ENCODE results near the gene CNST.

- TF ChIP-seq CTCF (conservative IDR thresholded peaks at IDR 0.05; ENCODE audit: low read length) (no peak), EZH2phosphoT487 (IDR thresholded peaks at IDR 0.05; ENCODE audit: borderline replicate concordance, low read depth, low read length) (no peak)
These were observed 111.6 kb downstream of the CNST start for GRCh38 chr1:246677842-246678241.

Measured in OCI-LY7 (cell line).